Thoracic aorta (tissue), 2 donors: Measurements from ENCODE around the gene PSG5. TPM values are rescaled to one million over a fixed set of nuclear protein-coding genes. Genes with fewer than 3 reads are reported as not detected.
"Not testable (repeated sequence)": the region's sequence is repeated elsewhere in the genome, so short reads cannot be mapped to it uniquely, and the experiment has no call there.

Experiments
- ATAC-seq: fragments of 150-250 bp; one replicate; pipeline ENCODE4 v1.8.0; 2017; ENCODE audit warnings: low read depth; ENCODE audit not compliant: insufficient number of reproducible peaks, low FRiP score
- DNase-seq: peaks from one replicate; pipeline ENCODE4 v3.0.0-alpha.2; 2020; ENCODE audit warnings: low spot score
- H3K27ac ChIP-seq, 2 donors: fragments of 200-600 bp; sonication (generic); 1 replicate in 1 of 2; 2 replicates in 1 of 2; pipeline ENCODE4 v1.5.1; 2016; ENCODE audit warnings: mild to moderate bottlenecking in 2 of 2, moderate library complexity in 2 of 2
- H3K27me3 ChIP-seq: fragments of 200-600 bp; sonication (generic); replicated peaks from 2 replicates; pipeline ENCODE4 v1.6.0; 2016; ENCODE audit warnings: mild to moderate bottlenecking; ENCODE audit not compliant: insufficient read depth
- H3K36me3 ChIP-seq: fragments of 200-600 bp; sonication (generic); one replicate; pipeline ENCODE4 v1.5.1; 2016
- H3K4me1 ChIP-seq, 2 donors: fragments of 200-600 bp; sonication (generic); 1 replicate in 1 of 2; 2 replicates in 1 of 2; pipeline versions ENCODE4 v1.5.1 to v1.6.0; 2016; ENCODE audit warnings: low read depth in 2 of 2, mild to moderate bottlenecking in 1 of 2; ENCODE audit not compliant: control insufficient read depth in 1 of 2
- H3K4me3 ChIP-seq: fragments of 200-600 bp; sonication (generic); 2 replicates; pipeline ENCODE4 v1.5.1; 2016; ENCODE audit warnings: mild to moderate bottlenecking
- H3K9me3 ChIP-seq: fragments of 200-600 bp; sonication (generic); 2 replicates; pipeline ENCODE4 v1.5.1; 2016
- total RNA-seq, 2 donors: library from RNA; depleted of rRNA; stranded (reverse); fragments of >200 nt; gene quantifications; one replicate each; pipeline versions ENCODE4 v1.1.0 to v1.2.3, GENCODE V29; 2016
- TF ChIP-seq, protein P1 (sequence below): fragments of 200-600 bp; sonication (generic); IDR thresholded peaks from one replicate; pipeline ENCODE4 v1.5.1; 2019; ENCODE audit warnings: antibody characterized with exemption

PSG5 gene
- total RNA-seq, 2 donors from 2014 or later = not detected

- H3K27me3 ChIP-seq, H3K4me1 ChIP-seq, ATAC-seq, H3K36me3 ChIP-seq, H3K9me3 ChIP-seq, DNase-seq, H3K4me3 ChIP-seq, H3K27ac ChIP-seq: not testable (repeated sequence)
Measured at GRCh38 chr19:43181869-43182771, 4.2 kb downstream of the PSG5 start.

- H3K4me3 ChIP-seq, ATAC-seq, H3K27me3 ChIP-seq, H3K36me3 ChIP-seq, H3K4me1 ChIP-seq, H3K9me3 ChIP-seq, H3K27ac ChIP-seq, DNase-seq: not testable (repeated sequence)
Measured at GRCh38 chr19:43179569-43180147, 6.7 kb downstream of the PSG5 start.

GRCh38 chr19:43178577-43178976 is 7.8 kb downstream of the PSG5 start:
- H3K36me3 ChIP-seq, ATAC-seq, H3K4me1 ChIP-seq, H3K4me3 ChIP-seq, H3K27ac ChIP-seq, DNase-seq, H3K9me3 ChIP-seq, H3K27me3 ChIP-seq: not testable (repeated sequence)

- not testable (repeated sequence) for H3K27me3 ChIP-seq, H3K9me3 ChIP-seq, H3K36me3 ChIP-seq, H3K4me1 ChIP-seq, H3K27ac ChIP-seq, H3K4me3 ChIP-seq, ATAC-seq, DNase-seq
Measured at GRCh38 chr19:43165906-43166305, 20.4 kb downstream of the PSG5 start.

GRCh38 chr19:43163135-43163534 is 23.2 kb downstream of the PSG5 start:
- H3K36me3 ChIP-seq, H3K27ac ChIP-seq, H3K27me3 ChIP-seq, DNase-seq, H3K4me3 ChIP-seq, ATAC-seq, H3K9me3 ChIP-seq, H3K4me1 ChIP-seq: not testable (repeated sequence)

GRCh38 chr19:43162261-43162660 is 24.1 kb downstream of the PSG5 start:
- not testable (repeated sequence) for H3K4me1 ChIP-seq, H3K36me3 ChIP-seq, ATAC-seq, H3K9me3 ChIP-seq, H3K27ac ChIP-seq, DNase-seq, H3K27me3 ChIP-seq, H3K4me3 ChIP-seq

DNA sequence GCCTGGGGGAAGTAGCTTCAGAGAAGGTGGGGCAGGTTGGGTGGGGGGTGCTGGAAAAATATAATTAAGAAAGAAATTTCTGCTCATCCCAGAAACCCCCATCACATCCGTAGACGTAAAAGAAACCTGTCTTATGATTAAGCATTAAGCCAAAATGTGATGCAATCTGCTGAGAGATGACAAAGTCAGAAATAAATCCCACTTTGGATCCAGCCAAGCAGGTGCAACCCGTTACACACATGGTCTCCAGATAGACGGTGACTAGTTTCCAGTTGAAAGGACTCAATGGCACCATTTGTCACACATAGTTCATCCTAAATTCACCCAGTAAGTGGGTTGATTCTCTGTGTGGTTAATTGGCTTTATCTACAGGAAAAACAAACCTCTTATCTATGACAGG is 34.1 kb downstream of the PSG5 start:
- Histone ChIP-seq H3K9me3 (no peaks in the 10 kb centered on the region), H3K4me1 (no peaks in the 10 kb centered on the region), H3K36me3 (no peaks in the 10 kb centered on the region), H3K27ac (no peak overlapping the region), H3K27me3 (no peaks in the 10 kb centered on the region), H3K4me3 (no peak overlapping the region)
- DNase-seq (no peak), ATAC-seq (no peak)
- TF ChIP-seq, protein P1, sequence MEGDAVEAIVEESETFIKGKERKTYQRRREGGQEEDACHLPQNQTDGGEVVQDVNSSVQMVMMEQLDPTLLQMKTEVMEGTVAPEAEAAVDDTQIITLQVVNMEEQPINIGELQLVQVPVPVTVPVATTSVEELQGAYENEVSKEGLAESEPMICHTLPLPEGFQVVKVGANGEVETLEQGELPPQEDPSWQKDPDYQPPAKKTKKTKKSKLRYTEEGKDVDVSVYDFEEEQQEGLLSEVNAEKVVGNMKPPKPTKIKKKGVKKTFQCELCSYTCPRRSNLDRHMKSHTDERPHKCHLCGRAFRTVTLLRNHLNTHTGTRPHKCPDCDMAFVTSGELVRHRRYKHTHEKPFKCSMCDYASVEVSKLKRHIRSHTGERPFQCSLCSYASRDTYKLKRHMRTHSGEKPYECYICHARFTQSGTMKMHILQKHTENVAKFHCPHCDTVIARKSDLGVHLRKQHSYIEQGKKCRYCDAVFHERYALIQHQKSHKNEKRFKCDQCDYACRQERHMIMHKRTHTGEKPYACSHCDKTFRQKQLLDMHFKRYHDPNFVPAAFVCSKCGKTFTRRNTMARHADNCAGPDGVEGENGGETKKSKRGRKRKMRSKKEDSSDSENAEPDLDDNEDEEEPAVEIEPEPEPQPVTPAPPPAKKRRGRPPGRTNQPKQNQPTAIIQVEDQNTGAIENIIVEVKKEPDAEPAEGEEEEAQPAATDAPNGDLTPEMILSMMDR = no peak

DNA sequence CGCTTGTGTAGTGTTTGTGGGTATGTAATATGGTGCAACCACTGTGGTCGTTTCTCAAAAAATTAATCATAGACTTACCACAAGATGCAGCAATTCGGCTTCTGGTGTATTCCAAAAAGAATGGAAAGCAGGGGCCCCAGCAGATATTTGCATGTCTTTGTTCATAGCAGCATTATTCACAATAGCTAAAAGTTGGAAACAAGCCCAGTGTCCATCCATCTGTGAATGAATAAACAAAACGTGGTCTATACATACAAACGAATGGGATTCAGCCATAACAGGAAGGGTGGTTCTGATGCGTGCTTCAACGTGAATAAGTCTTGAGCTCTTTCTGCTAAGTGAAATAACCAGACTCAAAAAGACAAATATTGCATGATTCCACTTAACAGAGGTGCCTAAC is 36.5 kb downstream of the PSG5 start:
- not testable (repeated sequence) for H3K4me1 ChIP-seq, H3K9me3 ChIP-seq, H3K27me3 ChIP-seq, H3K27ac ChIP-seq, ATAC-seq, H3K4me3 ChIP-seq, H3K36me3 ChIP-seq, DNase-seq
